DMS 273 treated with DMSO at 0.1 percent for 48 hours (cell line): ENCODE measurements around the gene SLC8A1.

Experiments
- DNase-seq: peaks from one replicate; lab custom pipeline; 2025; lab: John Stamatoyannopoulos, UW

SLC8A1 gene

GRCh38 chr2:40310303-40310702, 141.6 kb downstream of the SLC8A1 start:
- DNase-seq, result no peak

GRCh38 chr2:40304340-40304739, 147.6 kb downstream of the SLC8A1 start:
- no peak for DNase-seq

- no peak for DNase-seq
These were observed 148.1 kb downstream of the SLC8A1 start for GRCh38 chr2:40303746-40304145.

GRCh38 chr2:40302751-40303325, 149.1 kb downstream of the SLC8A1 start:
- no peak for DNase-seq

GRCh38 chr2:40300391-40300790, 151.5 kb downstream of the SLC8A1 start:
- DNase-seq, result no peak

- no peak for DNase-seq
These were observed 152.1 kb downstream of the SLC8A1 start for GRCh38 chr2:40299781-40300180.

GRCh38 chr2:40299173-40299572, 152.7 kb downstream of the SLC8A1 start:
- no peak for DNase-seq

GRCh38 chr2:40298026-40298425, 153.9 kb downstream of the SLC8A1 start:
- DNase-seq, result no peak

GRCh38 chr2:40292291-40292690, 159.6 kb downstream of the SLC8A1 start:
- DNase-seq, result no peak

- DNase-seq, result no peak
These were observed 162.0 kb downstream of the SLC8A1 start for GRCh38 chr2:40289771-40290404.

GRCh38 chr2:40287773-40288172, 164.1 kb downstream of the SLC8A1 start:
- DNase-seq, result no peak

GRCh38 chr2:40287195-40287594, 164.7 kb downstream of the SLC8A1 start:
- no peak for DNase-seq

GRCh38 chr2:40286721-40287120, 165.2 kb downstream of the SLC8A1 start:
- no peak for DNase-seq

GRCh38 chr2:40285391-40285790, 166.5 kb downstream of the SLC8A1 start:
- no peak for DNase-seq

- no peak for DNase-seq
These were observed 167.1 kb downstream of the SLC8A1 start for GRCh38 chr2:40284797-40285196.

GRCh38 chr2:40283111-40283909, 168.6 kb downstream of the SLC8A1 start:
- no peak for DNase-seq

- no peak for DNase-seq
These were observed 169.5 kb downstream of the SLC8A1 start for GRCh38 chr2:40282428-40282827.

GRCh38 chr2:40281021-40281940, 170.6 kb downstream of the SLC8A1 start:
- no peak for DNase-seq

- no peak for DNase-seq
These were observed 172.4 kb downstream of the SLC8A1 start for GRCh38 chr2:40279482-40279881.

- no peak for DNase-seq
These were observed 172.9 kb downstream of the SLC8A1 start for GRCh38 chr2:40279001-40279400.

- DNase-seq, result no peak
These were observed 175.8 kb downstream of the SLC8A1 start for GRCh38 chr2:40276076-40276475.

- no peak for DNase-seq
These were observed 177.6 kb downstream of the SLC8A1 start for GRCh38 chr2:40274270-40274669.
